H1 (cell line): ENCODE data around the gene COL6A2. TPM values are rescaled to one million over a fixed set of nuclear protein-coding genes. Genes with fewer than 3 reads are reported as not detected.

Experiments used
- CTCF ChIA-PET: fragments of 300-600 bp; sonication (Branson Sonifier 250); formaldehyde crosslinking; loops from one replicate; lab custom pipeline; 2021; ENCODE audit not compliant: partially characterized antibody; lab: Charles Lee
- POLR2A ChIA-PET: fragments of 300-600 bp; sonication (Branson Sonifier 250); formaldehyde crosslinking; loops from one replicate; lab custom pipeline; 2021; ENCODE audit warnings: inconsistent platforms; ENCODE audit not compliant: partially characterized antibody; lab: Charles Lee
- DNase-seq, 2 experiments: peaks; one replicate each; pipeline versions ENCODE4 v3.0.0 to v3.0.0-alpha.2; 2010 to 2022; ENCODE audit warnings: low spot score in 2 of 2, low read depth in 1 of 2, mixed read lengths in 1 of 2
- FAIRE-seq: peaks from 2 replicates; lab custom pipeline; 2011; peaks lifted over from hg19 to GRCh38; lab: Jason Lieb, UNC
- H2AFZ ChIP-seq: 2 replicates; pipeline ENCODE4 v1.8.1; 2012; ENCODE audit warnings: low read length, inconsistent platforms
- H2AK5ac ChIP-seq: 2 replicates; pipeline ENCODE4 v1.6.1; 2013; ENCODE audit warnings: low read depth, low read length
- H2BK120ac ChIP-seq: replicated peaks from 2 replicates; pipeline ENCODE3; 2013; ENCODE audit warnings: low read depth, low read length, inconsistent platforms
- H2BK12ac ChIP-seq: 2 replicates; pipeline ENCODE4 v1.6.1; 2013; ENCODE audit warnings: low read depth, low read length
- H2BK15ac ChIP-seq: 2 replicates; pipeline ENCODE4 v1.6.1; 2013; ENCODE audit warnings: low read length
- H2BK20ac ChIP-seq: 2 replicates; pipeline ENCODE4 v1.6.1; 2013; ENCODE audit warnings: low read length
- H2BK5ac ChIP-seq: 2 replicates; pipeline ENCODE4 v1.6.1; 2013; ENCODE audit warnings: low read depth, low read length
- H3K14ac ChIP-seq: 2 replicates; pipeline ENCODE4 v1.6.1; 2013; ENCODE audit warnings: inconsistent platforms; ENCODE audit not compliant: insufficient read length
- H3K18ac ChIP-seq: 2 replicates; pipeline ENCODE4 v1.6.1; 2013; ENCODE audit warnings: low read length; ENCODE audit errors: extremely low read depth
- H3K23ac ChIP-seq: 2 replicates; pipeline ENCODE4 v1.6.1; 2013; ENCODE audit warnings: inconsistent platforms; ENCODE audit not compliant: insufficient read length
- H3K23me2 ChIP-seq: 2 replicates; pipeline ENCODE4 v1.6.1; 2013; ENCODE audit warnings: low read depth, low read length
- H3K27ac ChIP-seq: 2 replicates; pipeline ENCODE4 v1.6.1; 2011; ENCODE audit warnings: low read depth, low read length, inconsistent platforms
- H3K27me3 ChIP-seq, 4 experiments: replicated peaks in 1 of 4; 1 replicate in 1 of 4; 2 replicates in 3 of 4; pipeline versions ENCODE4 v1.6.1 to v1.8.1; 2011 to 2013; ENCODE audit warnings: low read length in 3 of 4, mild to moderate bottlenecking in 3 of 4, inconsistent platforms in 2 of 4, mixed read lengths in 2 of 4, moderate library complexity in 1 of 4; ENCODE audit not compliant: control insufficient read depth in 3 of 4, insufficient read depth in 3 of 4; ENCODE audit errors: extremely low read depth in 1 of 4
- H3K36me3 ChIP-seq, 4 experiments: 2 replicates each; pipeline versions ENCODE4 v1.6.1 to v1.8.1; 2011 to 2013; ENCODE audit warnings: mild to moderate bottlenecking in 4 of 4, low read length in 3 of 4, moderate library complexity in 2 of 4, control low read depth in 1 of 4, inconsistent platforms in 1 of 4; ENCODE audit not compliant: insufficient read depth in 4 of 4, control insufficient read depth in 2 of 4
- H3K4ac ChIP-seq: replicated peaks from 2 replicates; pipeline ENCODE3; 2013; ENCODE audit warnings: low read length, low read depth, mixed read lengths, inconsistent platforms; ENCODE audit not compliant: insufficient read length
- H3K4me1 ChIP-seq, 4 experiments: replicated peaks in 1 of 4; 1 replicate in 1 of 4; 2 replicates in 3 of 4; pipeline versions ENCODE4 v1.6.1 to v1.8.1; 2011 to 2013; ENCODE audit warnings: low read length in 3 of 4, inconsistent platforms in 2 of 4, mixed read lengths in 1 of 4; ENCODE audit not compliant: insufficient read depth in 4 of 4, control insufficient read depth in 3 of 4
- H3K4me2 ChIP-seq, 2 experiments: 2 replicates each; pipeline versions ENCODE4 v1.6.1 to v1.8.1; 2011 to 2013; ENCODE audit warnings: low read depth in 2 of 2, low read length in 2 of 2, control low read depth in 1 of 2, inconsistent platforms in 1 of 2, mild to moderate bottlenecking in 1 of 2; ENCODE audit not compliant: insufficient read depth in 1 of 2
- H3K4me3 ChIP-seq, 4 experiments: fragments of 200-600, 300-600 bp in 1 of 4; sonication (generic), shearing (Covaris generic), sonication (Bioruptor Twin) in 1 of 4; 2 replicates each; pipeline versions ENCODE4 v1.5.1 to v1.8.1; 2011 to 2016; ENCODE audit warnings: low read length in 4 of 4, low read depth in 3 of 4, control low read depth in 2 of 4, inconsistent platforms in 2 of 4, mild to moderate bottlenecking in 2 of 4, mixed read lengths in 1 of 4, moderate library complexity in 1 of 4; ENCODE audit not compliant: insufficient read depth in 2 of 4; ENCODE audit errors: extremely low read depth in 1 of 4
- H3K56ac ChIP-seq: replicated peaks from 2 replicates; pipeline ENCODE3; 2013; ENCODE audit warnings: low read depth, mild to moderate bottlenecking, mixed read lengths, low read length, inconsistent platforms; ENCODE audit not compliant: insufficient read length
- H3K79me1 ChIP-seq: 2 replicates; pipeline ENCODE4 v1.6.1; 2013; ENCODE audit warnings: low read depth, low read length, control low read depth
- H3K79me2 ChIP-seq, 2 experiments: 2 replicates each; pipeline versions ENCODE4 v1.6.1 to v1.8.1; 2012 to 2013; ENCODE audit warnings: low read length in 2 of 2, mild to moderate bottlenecking in 2 of 2, inconsistent platforms in 1 of 2; ENCODE audit not compliant: insufficient read depth in 2 of 2, control insufficient read depth in 1 of 2
- H3K9ac ChIP-seq, 4 experiments: replicated peaks in 1 of 4; 1 replicate in 1 of 4; 2 replicates in 3 of 4; pipeline versions ENCODE4 v1.6.1 to v1.8.1; 2011 to 2013; ENCODE audit warnings: low read depth in 3 of 4, low read length in 3 of 4, control low read depth in 2 of 4, mild to moderate bottlenecking in 2 of 4, moderate library complexity in 2 of 4, inconsistent platforms in 1 of 4; ENCODE audit errors: extremely low read depth in 1 of 4
- H3K9me3 ChIP-seq, 2 experiments: 2 replicates each; pipeline versions ENCODE4 v1.6.1 to v1.8.1; 2012 to 2013; ENCODE audit warnings: mild to moderate bottlenecking in 2 of 2, moderate library complexity in 2 of 2, control low read depth in 1 of 2, inconsistent platforms in 1 of 2, low read depth in 1 of 2, low read length in 1 of 2, mixed read lengths in 1 of 2; ENCODE audit not compliant: insufficient read depth in 2 of 2
- H4K20me1 ChIP-seq, 2 experiments: replicated peaks in 1 of 2; 2 replicates each; pipeline versions ENCODE3 to v1.8.1; 2011 to 2013; ENCODE audit warnings: inconsistent platforms in 2 of 2, low read length in 2 of 2, mild to moderate bottlenecking in 1 of 2; ENCODE audit not compliant: insufficient read depth in 2 of 2, control insufficient read depth in 1 of 2
- H4K5ac ChIP-seq: 2 replicates; pipeline ENCODE4 v1.6.1; 2013; ENCODE audit warnings: low read length, low read depth, mixed read lengths, inconsistent platforms; ENCODE audit not compliant: insufficient read length
- H4K8ac ChIP-seq: 2 replicates; pipeline ENCODE4 v1.8.0; 2013; ENCODE audit warnings: mild to moderate bottlenecking, moderate library complexity, low read length, inconsistent platforms; ENCODE audit not compliant: insufficient read depth; ENCODE audit errors: extremely low read depth
- H4K91ac ChIP-seq: replicated peaks from 2 replicates; pipeline ENCODE3; 2013; ENCODE audit warnings: low read length, mixed read lengths, inconsistent platforms; ENCODE audit not compliant: insufficient read length
- ATF2 ChIP-seq: IDR thresholded peaks from 2 replicates; pipeline ENCODE4 v1.6.1; 2012; ENCODE audit warnings: low read length, inconsistent platforms
- BACH1 ChIP-seq: IDR thresholded peaks from 2 replicates; pipeline ENCODE4 v1.6.1; 2012; ENCODE audit warnings: low read length, improper control_type of control experiment
- CBX8 ChIP-seq: fragments of 300-800, 300-1000 bp; sonication (generic); IDR thresholded peaks from 2 replicates; pipeline ENCODE4 v1.7.1; 2016; ENCODE audit warnings: low read depth, low read length, borderline replicate concordance
- CHD1 ChIP-seq: IDR thresholded peaks from 2 replicates; pipeline ENCODE4 v1.6.1; 2012; ENCODE audit warnings: low read depth, low read length, improper control_type of control experiment
- E2F6 ChIP-seq: IDR thresholded peaks from 2 replicates; pipeline ENCODE4 v1.6.1; 2012; ENCODE audit warnings: inconsistent platforms
- RAD21 ChIP-seq, 2 experiments: IDR thresholded peaks in 1 of 2; conservative IDR thresholded peaks in 1 of 2; 2 replicates each; pipeline ENCODE4 v1.6.1; 2011; ENCODE audit warnings: low read depth in 2 of 2, low read length in 2 of 2, improper control_type of control experiment in 1 of 2, inconsistent platforms in 1 of 2, mild to moderate bottlenecking in 1 of 2, moderate library complexity in 1 of 2
- RNF2 ChIP-seq: fragments of 200-900, 300-1000 bp; sonication (generic); IDR thresholded peaks from 2 replicates; pipeline ENCODE4 v1.7.1; 2016; ENCODE audit warnings: borderline replicate concordance, low read depth, mild to moderate bottlenecking, antibody characterized with exemption, low read length; ENCODE audit not compliant: poor library complexity, severe bottlenecking; ENCODE audit errors: missing control alignments
- SIRT6 ChIP-seq: IDR thresholded peaks from one replicate; pipeline ENCODE4 v1.7.1; 2012; ENCODE audit warnings: low read length, inconsistent platforms
- SP1 ChIP-seq: IDR thresholded peaks from 2 replicates; pipeline ENCODE4 v1.6.1; 2011; ENCODE audit warnings: low read depth, low read length
- WGBS, 2 experiments: shearing (Covaris generic) in 1 of 2; methylation state at CpG; one replicate each; pipeline versions ENCODE4 v1.1.6 to v1.1.7; 2013 to 2015; ENCODE audit warnings: low lambda C conversion rate in 2 of 2, mixed read lengths in 2 of 2, inconsistent platforms in 1 of 2, low coverage in 1 of 2, missing lambda C conversion rate in 1 of 2; ENCODE audit not compliant: insufficient replicate concordance in 2 of 2, insufficient coverage in 1 of 2, insufficient read length in 1 of 2; ENCODE audit errors: extremely low coverage in 1 of 2, missing lambda C conversion rate in 1 of 2; 5-methylcytosine and 5-hydroxymethylcytosine counted together
- polyA plus RNA-seq, 7 experiments: library from polyadenylated mRNA; depleted of rRNA in 3 of 7; stranded (reverse) in 5 of 7; unstranded in 2 of 7; fragments of >200 nt in 5 of 7; fragments of 200-250 nt in 2 of 7; gene quantifications; 1 replicate in 5 of 7; 2 replicates in 1 of 7; 4 replicates in 1 of 7; pipeline versions ENCODE4 v1.2.1 to v1.2.3, GENCODE V29; 2011 to 2013; ENCODE audit warnings: missing spikeins in 2 of 7, mixed read lengths in 2 of 7
- total RNA-seq: library from RNA; stranded (reverse); fragmentation: NEBNext Ultra II Directional; extraction: Animal tissue kit (Norgen Biotek cat#: 25700); gene quantifications from 2 replicates; pipeline ENCODE4 v1.2.1, GENCODE V29; 2021

COL6A2 gene
- total and polyA plus RNA-seq, 2 of the 8 experiments (the other 6 are each of a cell fraction or from before 2014, with no cell fraction given): 60.1 to 62.7 TPM

GRCh38 chr21:46172863-46173528 is 75.1 kb downstream of the COL6A2 start:
- H3K79me2 ChIP-seq: peaks cover 0 to 39% of the 10 kb centered on the region in 2 experiments; a peak in 2 of 4 replicates
- TF ChIP-seq BACH1 (no peak), RAD21 (IDR thresholded peaks at IDR 0.05 in 1 of 2, conservative IDR thresholded peaks at IDR 0.05 in 1 of 2; ENCODE audit: low read depth in 2 of 2, low read length in 2 of 2) (no peak), RNF2 (no peak), CBX8 (no peak), ATF2 (no peak), SIRT6 (no peak), SP1 (no peak), E2F6 (no peak), CHD1 (no peak)

More at GRCh38 chr21:46172863-46173528, 75.1 kb downstream of the COL6A2 start:
- no peaks in the 10 kb centered on the region for H3K27me3 ChIP-seq
- no peaks in the 10 kb centered on the region for H3K4me1 ChIP-seq
- H3K18ac ChIP-seq: no peak overlapping the region
- H2BK120ac ChIP-seq: no peak overlapping the region
- no peak overlapping the region for H4K8ac ChIP-seq
- no peak overlapping the region for H2BK12ac ChIP-seq
- no peak overlapping the region for H3K4me3 ChIP-seq
- H2BK5ac ChIP-seq: no peak overlapping the region; the same call in 1 of the 2 replicates
- no peak overlapping the region for H2BK20ac ChIP-seq
- H2AK5ac ChIP-seq: 0 out of 2 replicates have a peak overlapping the region, but pooled peaks have one; percentile 24
- no peak overlapping the region; a peak in 1 of 7 replicates for H3K9ac ChIP-seq
- CTCF ChIA-PET: interaction anchor here (0.7 to 1.5 kb wide), 3 partner anchors 30 to 76 kb away, joined by 3 read pairs; no protein-coding TSS in a partner anchor
- no peak overlapping the region for H4K91ac ChIP-seq
- H3K14ac ChIP-seq: no peak overlapping the region
- H4K5ac ChIP-seq: no peak overlapping the region
- H4K20me1 ChIP-seq: peaks cover 0 to 9% of the 10 kb centered on the region in 2 experiments
- no peak overlapping the region for H3K27ac ChIP-seq
- no peak overlapping the region for H3K23ac ChIP-seq
- no peak overlapping the region for H2AFZ ChIP-seq
- POLR2A ChIA-PET: interaction anchor here (1.0 kb wide), 1 partner anchor 13 kb away, joined by 3 read pairs; no protein-coding TSS in a partner anchor
- H3K56ac ChIP-seq: no peak overlapping the region
- no peak overlapping the region for H3K4me2 ChIP-seq
- peaks cover 6% of the 10 kb centered on the region for H3K79me1 ChIP-seq
- H2BK15ac ChIP-seq: no peak overlapping the region
- FAIRE-seq (no peak), DNase-seq (no peak)
- no peaks in the 10 kb centered on the region for H3K9me3 ChIP-seq
- no peaks in the 10 kb centered on the region for H3K23me2 ChIP-seq
- no peak overlapping the region for H3K4ac ChIP-seq
- WGBS, 2 experiments: 87% methylated on average over 6 of the region's 6 CpGs; no CpG with 5 or more reads in 1 of the 2 experiments
- H3K36me3 ChIP-seq: no peaks in the 10 kb centered on the region; a peak in 1 of 8 replicates
